A673 (cell line): ENCODE measurements around the gene TEX14. TPM values are rescaled to one million over a fixed set of nuclear protein-coding genes. Genes with fewer than 3 reads are reported as not detected.

Experiments used
- BruUV-seq: library from RNA; stranded (reverse); fragments of 400-500 nt; replicated peaks from 2 replicates; lab custom pipeline; 2021; lab: Mats Ljungman, UMichigan
- CTCF ChIA-PET: fragments of 300-600 bp; sonication (Branson Sonifier 250); formaldehyde crosslinking; loops from one replicate; lab custom pipeline; 2022; ENCODE audit warnings: antibody characterized with exemption; lab: Charles Lee
- POLR2A ChIA-PET: fragments of 300-600 bp; sonication (Branson Sonifier 250); formaldehyde crosslinking; loops from one replicate; lab custom pipeline; 2022; ENCODE audit warnings: antibody characterized with exemption; ENCODE audit not compliant: low non-redundant PET; lab: Charles Lee
- DNase-seq: peaks from one replicate; pipeline ENCODE4 v3.0.0-alpha.2; 2015; ENCODE audit warnings: low spot score
- H3K27ac ChIP-seq: fragments of 200-600 bp; sonication (generic); 2 replicates; pipeline ENCODE4 v1.5.1; 2016; ENCODE audit warnings: mixed run types, low read depth, mild to moderate bottlenecking, mixed read lengths, antibody characterized with exemption, low read length; ENCODE audit not compliant: poor library complexity, severe bottlenecking
- H3K27me3 ChIP-seq: fragments of 200-600 bp; sonication (generic); replicated peaks from 2 replicates; pipeline ENCODE4 v1.6.1; 2017; ENCODE audit warnings: mixed run types, low read depth, mild to moderate bottlenecking, mixed read lengths, antibody characterized with exemption, low read length; ENCODE audit not compliant: insufficient read depth, poor library complexity
- H3K36me3 ChIP-seq: fragments of 200-600 bp; sonication (generic); 2 replicates; pipeline ENCODE4 v1.6.1; 2016; ENCODE audit warnings: mixed run types, mild to moderate bottlenecking, mixed read lengths, antibody characterized with exemption, low read length; ENCODE audit not compliant: insufficient read depth, poor library complexity, severe bottlenecking
- H3K4me1 ChIP-seq: fragments of 200-600 bp; sonication (generic); 2 replicates; pipeline ENCODE4 v1.6.1; 2017; ENCODE audit warnings: mixed run types, mild to moderate bottlenecking, mixed read lengths, antibody characterized with exemption, low read length; ENCODE audit not compliant: insufficient read depth, poor library complexity, severe bottlenecking
- H3K4me3 ChIP-seq: fragments of 200-600 bp; sonication (generic); 2 replicates; pipeline ENCODE4 v1.5.1; 2016; ENCODE audit warnings: low read depth, mixed run types, mild to moderate bottlenecking, mixed read lengths, low read length; ENCODE audit not compliant: poor library complexity, severe bottlenecking
- H3K9me3 ChIP-seq: fragments of 200-600 bp; sonication (generic); 2 replicates; pipeline ENCODE4 v1.6.1; 2016; ENCODE audit warnings: mixed run types, low read depth, mild to moderate bottlenecking, mixed read lengths, antibody characterized with exemption, low read length; ENCODE audit not compliant: poor library complexity, severe bottlenecking
- EZH2 ChIP-seq: fragments of 200-600 bp; sonication (generic); IDR thresholded peaks from 2 replicates; pipeline ENCODE4 v1.6.1; 2017; ENCODE audit warnings: borderline replicate concordance, low read depth, mild to moderate bottlenecking, mixed read lengths, antibody characterized with exemption, low read length; ENCODE audit not compliant: poor library complexity, severe bottlenecking
- intact Hi-C: fragments of 100-400 bp; cut with micrococcal nuclease; formaldehyde crosslinking; loops from one replicate; pipeline ENCODE4 v1.10.0; 2022; ENCODE audit not compliant: unreplicated experiment
- total RNA-seq: library from RNA; stranded (reverse); gene quantifications from 2 replicates; pipeline ENCODE4 v1.2.3, GENCODE V29; 2021
- TF ChIP-seq, protein P1 (sequence below): fragments of 300-800, 200-600 bp; sonication (generic); conservative IDR thresholded peaks from 2 replicates; pipeline ENCODE4 v1.5.1; 2017; ENCODE audit warnings: low read depth, mild to moderate bottlenecking, antibody characterized with exemption, low read length, moderate library complexity, mixed read lengths

TEX14 gene
- total RNA-seq, 1 experiment from 2014 or later = 0.26 TPM

DNA sequence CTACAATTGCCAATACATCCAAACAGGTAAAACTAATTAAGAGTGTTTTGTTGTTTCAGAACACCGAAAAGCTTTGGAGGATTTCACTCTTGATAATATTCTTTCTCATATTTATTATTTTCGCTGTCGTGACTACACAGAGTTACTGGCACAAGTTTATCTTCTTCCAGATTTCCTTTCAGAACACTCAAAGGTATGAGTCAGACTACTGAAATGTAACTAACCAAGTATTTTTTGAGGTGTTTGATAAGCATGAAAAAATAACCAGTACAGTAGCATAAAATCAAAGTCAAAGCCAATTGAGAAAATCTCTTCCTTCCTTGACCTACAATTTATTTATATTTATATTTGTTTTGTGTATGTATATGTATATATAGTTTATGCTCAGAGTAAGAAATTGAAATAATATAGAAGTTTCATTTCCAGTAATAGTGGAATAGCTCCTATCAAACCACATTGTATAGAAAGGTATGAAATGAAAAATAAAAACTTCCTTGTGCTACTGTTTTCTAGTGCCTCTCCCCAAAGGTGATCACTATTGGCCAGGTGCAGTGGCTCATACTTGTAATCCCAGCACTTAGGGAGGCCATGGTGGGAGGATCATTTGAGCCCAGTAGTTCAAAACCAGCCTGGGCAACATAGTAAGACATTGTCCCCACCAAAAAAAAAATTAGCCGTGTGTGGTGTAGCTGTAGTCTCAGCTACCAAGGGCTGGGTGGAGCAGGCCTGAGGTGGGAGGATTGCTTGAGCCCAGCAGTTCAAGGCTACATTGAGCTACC is 11.5 kb upstream of the TEX14 start:
- H3K27me3 ChIP-seq = no peaks in the 10 kb centered on the region
- no TSS peak for BruUV-seq
- no peak overlapping the region for H3K4me3 ChIP-seq
- H3K4me1 ChIP-seq = no peaks in the 10 kb centered on the region
- intact Hi-C loops = no loop called here
- ChIA-PET CTCF (interaction anchor here (0.6 kb wide), 1 partner anchor 101 kb away, joined by 9 read pairs; no protein-coding TSS in a partner anchor), POLR2A (interaction anchor here (0.6 to 0.7 kb wide), 2 partner anchors 72 to 526 kb away, joined by 5 to 12 read pairs; no protein-coding TSS in a partner anchor)
- H3K9me3 ChIP-seq = no peaks in the 10 kb centered on the region
- peaks cover 5% of the 10 kb centered on the region for H3K36me3 ChIP-seq
- H3K27ac ChIP-seq = no peak overlapping the region
- no peak for TF ChIP-seq EZH2
- TF ChIP-seq, protein P1, sequence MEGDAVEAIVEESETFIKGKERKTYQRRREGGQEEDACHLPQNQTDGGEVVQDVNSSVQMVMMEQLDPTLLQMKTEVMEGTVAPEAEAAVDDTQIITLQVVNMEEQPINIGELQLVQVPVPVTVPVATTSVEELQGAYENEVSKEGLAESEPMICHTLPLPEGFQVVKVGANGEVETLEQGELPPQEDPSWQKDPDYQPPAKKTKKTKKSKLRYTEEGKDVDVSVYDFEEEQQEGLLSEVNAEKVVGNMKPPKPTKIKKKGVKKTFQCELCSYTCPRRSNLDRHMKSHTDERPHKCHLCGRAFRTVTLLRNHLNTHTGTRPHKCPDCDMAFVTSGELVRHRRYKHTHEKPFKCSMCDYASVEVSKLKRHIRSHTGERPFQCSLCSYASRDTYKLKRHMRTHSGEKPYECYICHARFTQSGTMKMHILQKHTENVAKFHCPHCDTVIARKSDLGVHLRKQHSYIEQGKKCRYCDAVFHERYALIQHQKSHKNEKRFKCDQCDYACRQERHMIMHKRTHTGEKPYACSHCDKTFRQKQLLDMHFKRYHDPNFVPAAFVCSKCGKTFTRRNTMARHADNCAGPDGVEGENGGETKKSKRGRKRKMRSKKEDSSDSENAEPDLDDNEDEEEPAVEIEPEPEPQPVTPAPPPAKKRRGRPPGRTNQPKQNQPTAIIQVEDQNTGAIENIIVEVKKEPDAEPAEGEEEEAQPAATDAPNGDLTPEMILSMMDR = no peak
- DNase-seq = no peak

DNA sequence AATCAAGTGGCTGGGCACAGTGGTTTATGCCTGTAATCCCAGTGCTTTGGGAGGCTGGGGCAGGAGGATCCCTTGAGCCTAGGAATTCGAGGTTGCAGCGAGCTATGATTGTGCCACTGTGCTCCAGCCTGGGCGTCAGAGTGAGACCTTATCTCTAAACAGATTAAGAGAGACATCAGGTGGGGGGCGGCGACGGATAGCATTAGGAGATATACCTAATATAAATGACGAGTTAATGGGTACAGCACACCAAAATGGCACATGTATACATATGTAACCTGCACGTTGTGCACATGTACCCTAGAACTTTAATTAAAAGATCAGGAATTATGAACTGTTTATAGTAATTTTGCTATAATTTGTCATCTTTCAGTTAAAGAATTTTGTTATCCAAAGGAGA is 10.9 kb upstream of the TEX14 start:
- Histone ChIP-seq H3K4me3 (no peak overlapping the region), H3K9me3 (no peaks in the 10 kb centered on the region), H3K27me3 (no peaks in the 10 kb centered on the region), H3K36me3 (peaks cover 5% of the 10 kb centered on the region), H3K27ac (no peak overlapping the region), H3K4me1 (no peaks in the 10 kb centered on the region)
- intact Hi-C loops = no loop called here
- CTCF ChIA-PET = no interaction called here
- POLR2A ChIA-PET = interaction anchor here (0.7 kb wide), 1 partner anchor 527 kb away, joined by 5 read pairs; no protein-coding TSS in a partner anchor
- TF ChIP-seq, protein P1 = no peak
- TF ChIP-seq EZH2 = no peak
- DNase-seq = no peak
- no TSS peak for BruUV-seq

DNA sequence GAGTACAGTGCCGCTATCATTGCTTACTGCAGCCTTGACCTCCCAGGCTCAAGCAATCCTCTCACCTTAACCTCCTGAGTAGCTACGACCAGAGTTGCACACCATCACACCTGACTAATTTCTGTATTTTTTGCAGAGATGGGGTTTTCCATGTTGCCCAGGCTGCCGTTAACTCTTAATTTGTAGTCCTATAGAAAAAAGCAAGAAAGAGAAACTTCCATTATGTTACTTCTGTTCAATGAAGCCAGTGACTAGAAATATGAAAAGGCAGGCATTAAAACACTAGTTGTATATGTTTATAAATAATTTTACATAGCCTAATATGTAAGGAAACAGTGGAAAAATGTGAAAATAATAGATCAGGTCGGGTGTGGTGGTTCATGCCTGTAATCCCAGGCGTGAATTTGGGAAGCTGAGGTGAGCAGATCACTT is 10.2 kb upstream of the TEX14 start:
- CTCF ChIA-PET = no interaction called here
- intact Hi-C loops = no loop called here
- H3K9me3 ChIP-seq = no peaks in the 10 kb centered on the region
- no peak for DNase-seq
- peaks cover 5% of the 10 kb centered on the region for H3K36me3 ChIP-seq
- no peaks in the 10 kb centered on the region for H3K4me1 ChIP-seq
- no TSS peak for BruUV-seq
- POLR2A ChIA-PET = no interaction called here
- H3K4me3 ChIP-seq = no peak overlapping the region
- no peaks in the 10 kb centered on the region for H3K27me3 ChIP-seq
- H3K27ac ChIP-seq = no peak overlapping the region
- TF ChIP-seq, protein P1 = no peak
- TF ChIP-seq EZH2 = no peak
